Ovary (tissue), 3 donors: ENCODE measurements around the gene HIPK4.

Experiments
- EP300 ChIP-seq: sonication (generic); formaldehyde crosslinking; IDR thresholded peaks from one replicate; pipeline ENCODE4 v1.6.1; 2017; ENCODE audit warnings: antibody characterized with exemption
- POLR2A ChIP-seq: fragments of 450-650 bp; IDR thresholded peaks from one replicate; pipeline ENCODE4 v1.6.1; 2017; ENCODE audit warnings: antibody characterized with exemption, mild to moderate bottlenecking, moderate library complexity
- TF ChIP-seq, protein P1 (sequence below), 3 donors: fragments of 450-650 bp in 2 of 3; fragments of 200-600 bp in 1 of 3; IDR thresholded peaks; one replicate each; pipeline versions ENCODE4 v1.5.1 to v1.8.0; 2016 to 2022; ENCODE audit warnings: antibody characterized with exemption in 3 of 3, mild to moderate bottlenecking in 1 of 3
- donor health status: DM: no; HTN: no; CAD: no.

DNA sequence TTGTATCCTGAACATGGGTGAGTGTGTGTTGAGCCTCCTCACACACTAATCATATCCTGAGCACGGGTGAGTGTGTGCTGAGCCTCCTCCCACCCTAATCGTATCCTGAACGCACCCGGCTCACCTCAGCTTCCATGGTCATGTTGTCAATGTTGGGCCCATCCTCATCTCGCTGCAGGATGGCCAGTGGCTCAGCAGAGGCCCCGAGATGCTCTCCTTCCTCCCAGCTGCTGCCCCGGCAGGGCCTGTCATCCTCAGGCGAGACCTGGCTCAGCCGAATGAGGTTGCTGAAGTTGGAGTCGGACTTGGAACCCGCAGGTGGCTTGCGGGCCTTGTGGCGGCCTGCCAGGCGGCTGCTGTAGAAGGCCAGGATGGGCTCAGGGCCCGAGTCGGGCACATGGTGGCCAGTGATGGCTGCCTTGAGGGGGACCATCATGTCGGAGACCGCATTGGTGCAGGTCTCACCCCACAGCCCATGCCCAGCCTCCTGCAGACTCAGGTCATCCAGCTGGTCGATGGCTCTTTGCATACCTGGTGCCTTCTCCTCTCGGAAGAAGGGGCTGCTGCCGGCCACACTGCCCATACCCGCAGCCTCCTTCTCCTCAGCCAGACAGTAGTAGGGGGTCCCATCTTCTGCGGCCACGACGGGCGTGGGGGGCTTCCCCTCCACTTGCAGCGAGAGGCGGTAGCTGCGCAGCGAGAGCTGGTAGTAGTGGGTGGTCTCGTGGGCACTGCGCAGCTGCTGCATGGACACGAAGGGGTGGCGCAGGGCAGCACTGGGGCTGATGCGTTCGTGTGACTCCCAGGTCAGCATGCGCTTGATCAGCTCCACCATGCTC is 9.6 kb downstream of the HIPK4 start:
- TF ChIP-seq, protein P1, sequence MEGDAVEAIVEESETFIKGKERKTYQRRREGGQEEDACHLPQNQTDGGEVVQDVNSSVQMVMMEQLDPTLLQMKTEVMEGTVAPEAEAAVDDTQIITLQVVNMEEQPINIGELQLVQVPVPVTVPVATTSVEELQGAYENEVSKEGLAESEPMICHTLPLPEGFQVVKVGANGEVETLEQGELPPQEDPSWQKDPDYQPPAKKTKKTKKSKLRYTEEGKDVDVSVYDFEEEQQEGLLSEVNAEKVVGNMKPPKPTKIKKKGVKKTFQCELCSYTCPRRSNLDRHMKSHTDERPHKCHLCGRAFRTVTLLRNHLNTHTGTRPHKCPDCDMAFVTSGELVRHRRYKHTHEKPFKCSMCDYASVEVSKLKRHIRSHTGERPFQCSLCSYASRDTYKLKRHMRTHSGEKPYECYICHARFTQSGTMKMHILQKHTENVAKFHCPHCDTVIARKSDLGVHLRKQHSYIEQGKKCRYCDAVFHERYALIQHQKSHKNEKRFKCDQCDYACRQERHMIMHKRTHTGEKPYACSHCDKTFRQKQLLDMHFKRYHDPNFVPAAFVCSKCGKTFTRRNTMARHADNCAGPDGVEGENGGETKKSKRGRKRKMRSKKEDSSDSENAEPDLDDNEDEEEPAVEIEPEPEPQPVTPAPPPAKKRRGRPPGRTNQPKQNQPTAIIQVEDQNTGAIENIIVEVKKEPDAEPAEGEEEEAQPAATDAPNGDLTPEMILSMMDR (IDR thresholded peaks at IDR 0.05), result no peak
- TF ChIP-seq POLR2A, result no peak
- TF ChIP-seq EP300, result no peak
